K562 (cell line): ENCODE results near the gene SPAG16. TPM values are rescaled to one million over a fixed set of nuclear protein-coding genes. Genes with fewer than 3 reads are reported as not detected.

Source experiments
- ATAC-seq: fragments of 200-7000 bp; cut with Tn5 transposase; 3 replicates; pipeline ENCODE4 v1.9.1; 2020; ENCODE audit warnings: moderate library complexity
- BruUV-seq: library from RNA; stranded (reverse); fragments of 400-500 nt; replicated peaks from 2 replicates; lab custom pipeline; 2021; lab: Mats Ljungman, UMichigan
- CTCF ChIA-PET: fragments of 300-600 bp; formaldehyde crosslinking; extraction: SDS; loops from one replicate; lab custom pipeline; 2021; ENCODE audit warnings: low intra/inter-chr PET ratio; lab: Yijun Ruan, JAX
- POLR2A ChIA-PET: fragments of 300-600, 350-650 bp; sonication (Branson Sonifier 250); formaldehyde crosslinking; extraction: SDS; loops from one replicate; lab custom pipeline; 2021; ENCODE audit warnings: antibody characterized with exemption, inconsistent platforms; lab: Yijun Ruan, JAX
- DNase-seq, 4 experiments: peaks; one replicate each; pipeline versions ENCODE4 v3.0.0 to v3.0.0-alpha.2; 2011 to 2018; ENCODE audit warnings: low spot score in 3 of 4, mixed read lengths in 3 of 4; ENCODE audit errors: extremely low read depth in 1 of 4
- FAIRE-seq: peaks from 2 replicates; lab custom pipeline; 2011; peaks lifted over from hg19 to GRCh38; lab: Jason Lieb, UNC
- H2AFZ ChIP-seq: 2 replicates; pipeline ENCODE4 v1.6.0; 2011; ENCODE audit warnings: low read depth, low read length, control low read depth, inconsistent platforms
- H3K27ac ChIP-seq: fragments of 200-600 bp; 3 replicates; pipeline ENCODE4 v1.8.0; 2011; ENCODE audit warnings: low read depth, mild to moderate bottlenecking, control low read depth, inconsistent platforms, low read length, moderate library complexity, mixed read lengths; ENCODE audit errors: extremely low read depth
- H3K27me3 ChIP-seq, 2 experiments: fragments of 300-600 bp in 1 of 2; 2 replicates in 1 of 2; 3 replicates in 1 of 2; pipeline versions ENCODE4 v1.6.0 to v1.8.0; 2011; ENCODE audit warnings: inconsistent platforms in 2 of 2, low read length in 2 of 2, mild to moderate bottlenecking in 1 of 2, mixed read lengths in 1 of 2, moderate library complexity in 1 of 2; ENCODE audit not compliant: control insufficient read depth in 2 of 2, insufficient read depth in 2 of 2
- H3K36me3 ChIP-seq: fragments of 300-600 bp; 3 replicates; pipeline ENCODE4 v1.8.0; 2011; ENCODE audit warnings: mild to moderate bottlenecking, low read length, inconsistent platforms; ENCODE audit not compliant: control insufficient read depth, insufficient read depth
- H3K4me1 ChIP-seq, 2 experiments: fragments of 200-600 bp in 1 of 2; replicated peaks in 1 of 2; 2 replicates in 1 of 2; 3 replicates in 1 of 2; pipeline versions ENCODE4 v1.5.1 to v1.8.0; 2011; ENCODE audit warnings: inconsistent platforms in 2 of 2, low read length in 2 of 2, mild to moderate bottlenecking in 1 of 2, mixed read lengths in 1 of 2, moderate library complexity in 1 of 2; ENCODE audit not compliant: control insufficient read depth in 2 of 2, insufficient read depth in 2 of 2
- H3K4me2 ChIP-seq: 2 replicates; pipeline ENCODE4 v1.6.1; 2011; ENCODE audit warnings: low read length, control low read depth, inconsistent platforms, mixed read lengths; ENCODE audit not compliant: insufficient read depth
- H3K4me3 ChIP-seq: fragments of 200-600 bp; sonication (generic), shearing (Covaris generic); 2 replicates; pipeline ENCODE4 v1.5.1; 2016; ENCODE audit warnings: control low read depth, inconsistent platforms
- H3K79me2 ChIP-seq: fragments of 200-600 bp; 3 replicates; pipeline ENCODE4 v1.8.0; 2011; ENCODE audit warnings: low read length, inconsistent platforms; ENCODE audit not compliant: control insufficient read depth, insufficient read depth
- H3K9ac ChIP-seq, 2 experiments: 2 replicates each; pipeline versions ENCODE4 v1.6.0 to v1.6.1; 2011; ENCODE audit warnings: low read depth in 2 of 2, low read length in 2 of 2, control low read depth in 1 of 2, inconsistent platforms in 1 of 2, mild to moderate bottlenecking in 1 of 2, mixed read lengths in 1 of 2; ENCODE audit not compliant: insufficient read depth in 1 of 2
- H3K9me1 ChIP-seq: one replicate; pipeline ENCODE4 v1.6.0; 2011; ENCODE audit warnings: inconsistent platforms, mild to moderate bottlenecking, low read length, moderate library complexity; ENCODE audit not compliant: control insufficient read depth, insufficient read depth
- H3K9me3 ChIP-seq: replicated peaks from 2 replicates; pipeline ENCODE4 v1.5.1; 2011; ENCODE audit warnings: low read depth, low read length, inconsistent platforms; ENCODE audit not compliant: control insufficient read depth, insufficient read depth
- H4K20me1 ChIP-seq: replicated peaks from 2 replicates; pipeline ENCODE4 v1.6.1; 2011; ENCODE audit warnings: low read length, inconsistent platforms, mixed read lengths; ENCODE audit not compliant: control insufficient read depth, insufficient read depth
- CLOCK ChIP-seq: fragments of 250-450 bp; sonication (Bioruptor Pico); IDR thresholded peaks from 2 replicates; pipeline ENCODE4 v1.4.0; 2020; ENCODE audit warnings: mild to moderate bottlenecking, moderate library complexity, borderline replicate concordance
- CTBP1 ChIP-seq: fragments of 450-650 bp; IDR thresholded peaks from 2 replicates; pipeline ENCODE4 v1.6.1; 2016; ENCODE audit warnings: borderline replicate concordance
- ETV5 ChIP-seq: sonication (generic); formaldehyde crosslinking; IDR thresholded peaks from 2 replicates; pipeline ENCODE4 v1.4.0; 2020; ENCODE audit warnings: low read depth, mild to moderate bottlenecking, missing genetic modification reagents
- HDAC8 ChIP-seq: fragments of 450-650 bp; IDR thresholded peaks from 2 replicates; pipeline ENCODE4 v1.6.1; 2016; ENCODE audit warnings: mild to moderate bottlenecking, missing genetic modification characterization, moderate library complexity, missing compliant biosample characterization
- HIVEP1 ChIP-seq: fragments of 250-450 bp; sonication (Bioruptor Pico); IDR thresholded peaks from 2 replicates; pipeline ENCODE4 v1.4.0; 2020; ENCODE audit warnings: mild to moderate bottlenecking
- KDM1A ChIP-seq, 2 experiments: fragments of 450-650 bp; IDR thresholded peaks; 2 replicates each; pipeline ENCODE4 v1.6.1; 2016; ENCODE audit warnings: mild to moderate bottlenecking in 2 of 2
- PURB ChIP-seq: sonication (generic); formaldehyde crosslinking; IDR thresholded peaks from 2 replicates; pipeline ENCODE4 v1.9.0; 2021; ENCODE audit warnings: low read depth, mild to moderate bottlenecking, missing genetic modification reagents
- ZBTB1 ChIP-seq: sonication (generic); formaldehyde crosslinking; IDR thresholded peaks from 2 replicates; pipeline ENCODE4 v1.8.1; 2023; ENCODE audit warnings: missing genetic modification reagents, low read depth, mild to moderate bottlenecking, borderline replicate concordance
- ZNF12 ChIP-seq: sonication (generic); formaldehyde crosslinking; IDR thresholded peaks from 2 replicates; pipeline ENCODE4 v1.4.0; 2020; ENCODE audit warnings: mild to moderate bottlenecking, missing genetic modification reagents
- ZNF398 ChIP-seq: fragments of 250-450 bp; sonication (Bioruptor Pico); IDR thresholded peaks from 2 replicates; pipeline ENCODE4 v1.8.0; 2021; ENCODE audit warnings: moderate library complexity, mild to moderate bottlenecking, inconsistent platforms
- ZNF431 ChIP-seq: sonication (generic); formaldehyde crosslinking; IDR thresholded peaks from 2 replicates; pipeline ENCODE4 v1.8.0; 2022; ENCODE audit warnings: mild to moderate bottlenecking, missing genetic modification reagents
- ZNF695 ChIP-seq: fragments of 450-650 bp; formaldehyde crosslinking; IDR thresholded peaks from 2 replicates; pipeline ENCODE4 v1.4.0; 2020; ENCODE audit warnings: mild to moderate bottlenecking, moderate library complexity
- WGBS: fragments of 100-300 bp; shearing (Covaris generic); methylation state at CpG from one replicate; pipeline ENCODE4 v1.1.6; 2016; ENCODE audit warnings: low coverage, mixed read lengths; ENCODE audit not compliant: insufficient coverage; ENCODE audit errors: missing lambda C conversion rate; 5-methylcytosine and 5-hydroxymethylcytosine counted together
- in situ Hi-C: fragments of 300-500 bp; cut with MboI; formaldehyde crosslinking; loops from 4 replicates; pipeline ENCODE4 v1.15.0; 2018; ENCODE audit warnings: inconsistent platforms, mixed read lengths
- intact Hi-C: fragments of 100-400 bp; cut with micrococcal nuclease; formaldehyde crosslinking; loops from 2 replicates; pipeline ENCODE4 v1.14.2; 2022
- polyA plus RNA-seq, 8 experiments: library from polyadenylated mRNA; depleted of rRNA in 4 of 8; stranded (reverse) in 5 of 8; unstranded in 3 of 8; fragments of >200 nt; fragmentation: Nextera tagmentation in 2 of 8; fragmentation: Illumina TruSeq in 1 of 8; extraction: Ambion mirVana in 2 of 8; extraction: Trizol in 1 of 8; gene quantifications; 2 replicates each; pipeline versions ENCODE4 v1.2.1 to v1.2.3, GENCODE V29; 2011 to 2014; ENCODE audit warnings: inconsistent platforms in 1 of 8, missing spikeins in 1 of 8
- total RNA-seq, 7 experiments: library from RNA; depleted of rRNA in 6 of 7; stranded (reverse); fragments of >200 nt in 6 of 7; fragmentation: Illumina TruSeq in 2 of 7; extraction: Trizol in 2 of 7; gene quantifications; 2 replicates each; pipeline versions ENCODE4 v1.2.1 to v1.2.3, GENCODE V29; 2011 to 2021; ENCODE audit warnings: low replicate concordance in 1 of 7
- TF ChIP-seq, protein P1 (sequence below): sonication (generic); formaldehyde crosslinking; IDR thresholded peaks from 2 replicates; pipeline ENCODE4 v1.8.1; 2023; ENCODE audit warnings: mild to moderate bottlenecking, missing genetic modification reagents

Gene SPAG16
- total and polyA plus RNA-seq, 9 of the 15 experiments (the other 6 are each of a cell fraction or from before 2014, with no cell fraction given): 0.98 to 5.9 (median 3.5) TPM

- no TSS peak for BruUV-seq
- Histone ChIP-seq H3K79me2 (no peaks in the 10 kb centered on the region), H3K4me1 (no peaks in the 10 kb centered on the region), H2AFZ (no peak overlapping the region), H3K27ac (no peak overlapping the region)
- in situ Hi-C loops: no loop called here
- no peak for FAIRE-seq
- no peak for ATAC-seq
- TF ChIP-seq HDAC8 (tag) (no peak), CLOCK (CRISPR knock-in tag) (no peak), KDM1A (IDR thresholded peaks at IDR 0.05) (no peak), HIVEP1 (CRISPR knock-in tag) (no peak), CTBP1 (no peak), ZNF695 (CRISPR knock-in tag) (no peak), ZNF431 (CRISPR knock-in tag) (no peak), ETV5 (CRISPR knock-in tag) (no peak), ZBTB1 (no peak), PURB (CRISPR knock-in tag) (no peak), ZNF12 (no peak), ZNF398 (no peak)
- TF ChIP-seq, protein P1, sequence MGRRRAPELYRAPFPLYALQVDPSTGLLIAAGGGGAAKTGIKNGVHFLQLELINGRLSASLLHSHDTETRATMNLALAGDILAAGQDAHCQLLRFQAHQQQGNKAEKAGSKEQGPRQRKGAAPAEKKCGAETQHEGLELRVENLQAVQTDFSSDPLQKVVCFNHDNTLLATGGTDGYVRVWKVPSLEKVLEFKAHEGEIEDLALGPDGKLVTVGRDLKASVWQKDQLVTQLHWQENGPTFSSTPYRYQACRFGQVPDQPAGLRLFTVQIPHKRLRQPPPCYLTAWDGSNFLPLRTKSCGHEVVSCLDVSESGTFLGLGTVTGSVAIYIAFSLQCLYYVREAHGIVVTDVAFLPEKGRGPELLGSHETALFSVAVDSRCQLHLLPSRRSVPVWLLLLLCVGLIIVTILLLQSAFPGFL (CRISPR knock-in tag): no peak
- TF ChIP-seq, all 486 proteins: peak for 0
- Histone ChIP-seq H3K36me3 (no peaks in the 10 kb centered on the region), H3K9me3 (no peaks in the 10 kb centered on the region; the same call in 1 of the 2 replicates), H3K4me2 (no peak overlapping the region), H4K20me1 (no peaks in the 10 kb centered on the region), H3K4me3 (no peak overlapping the region), H3K9me1 (no peaks in the 10 kb centered on the region), H3K9ac (no peak overlapping the region), H3K27me3 (no peaks in the 10 kb centered on the region)
- ChIA-PET CTCF (no interaction called here), POLR2A (no interaction called here)
- DNase-seq: no peak
- intact Hi-C loops: no loop called here
- 4% methylated on average over 2 of the region's 2 CpGs for WGBS
These were observed 885.5 kb downstream of the SPAG16 start for GRCh38 chr2:214169736-214170135.
